ENCODE results near the gene THEM4.

DNA sequence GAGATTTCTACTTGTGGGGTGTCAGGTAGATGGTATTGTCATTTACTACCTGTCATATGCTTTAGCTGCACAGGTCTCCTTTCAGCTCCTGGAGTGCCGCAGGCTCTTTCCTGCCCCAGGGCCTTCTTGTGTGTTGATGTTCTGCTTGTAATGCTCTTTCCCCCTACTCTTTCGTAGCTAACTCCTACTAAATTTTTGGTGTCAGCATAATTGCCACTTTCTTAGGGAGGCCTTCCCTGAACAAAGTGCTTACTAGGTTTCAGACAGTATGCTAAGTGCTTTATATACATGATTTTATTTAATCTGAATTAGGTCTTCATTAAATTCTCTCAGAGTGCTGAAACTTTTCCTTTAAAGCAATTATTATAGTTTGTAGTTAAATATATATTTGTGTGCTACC, 4.8 kb upstream of the THEM4 start:
- TF ChIP-seq POLR2A (IDR thresholded peaks at IDR 0.05; ENCODE audit: low read depth), result no peak
- TF ChIP-seq, protein P1, sequence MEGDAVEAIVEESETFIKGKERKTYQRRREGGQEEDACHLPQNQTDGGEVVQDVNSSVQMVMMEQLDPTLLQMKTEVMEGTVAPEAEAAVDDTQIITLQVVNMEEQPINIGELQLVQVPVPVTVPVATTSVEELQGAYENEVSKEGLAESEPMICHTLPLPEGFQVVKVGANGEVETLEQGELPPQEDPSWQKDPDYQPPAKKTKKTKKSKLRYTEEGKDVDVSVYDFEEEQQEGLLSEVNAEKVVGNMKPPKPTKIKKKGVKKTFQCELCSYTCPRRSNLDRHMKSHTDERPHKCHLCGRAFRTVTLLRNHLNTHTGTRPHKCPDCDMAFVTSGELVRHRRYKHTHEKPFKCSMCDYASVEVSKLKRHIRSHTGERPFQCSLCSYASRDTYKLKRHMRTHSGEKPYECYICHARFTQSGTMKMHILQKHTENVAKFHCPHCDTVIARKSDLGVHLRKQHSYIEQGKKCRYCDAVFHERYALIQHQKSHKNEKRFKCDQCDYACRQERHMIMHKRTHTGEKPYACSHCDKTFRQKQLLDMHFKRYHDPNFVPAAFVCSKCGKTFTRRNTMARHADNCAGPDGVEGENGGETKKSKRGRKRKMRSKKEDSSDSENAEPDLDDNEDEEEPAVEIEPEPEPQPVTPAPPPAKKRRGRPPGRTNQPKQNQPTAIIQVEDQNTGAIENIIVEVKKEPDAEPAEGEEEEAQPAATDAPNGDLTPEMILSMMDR (IDR thresholded peaks at IDR 0.05), result no peak
- no peak for TF ChIP-seq POLR2AphosphoS5 (IDR thresholded peaks at IDR 0.05)
- TF ChIP-seq EP300 (IDR thresholded peaks at IDR 0.05), result no peak
